HUES64 (cell line): ENCODE data around the gene SNX9.

Experiments used
- H3K27ac ChIP-seq: 2 replicates; pipeline ENCODE4 v1.7.0; 2013; ENCODE audit warnings: low read depth, low read length, inconsistent platforms
- H3K27me3 ChIP-seq: 2 replicates; pipeline ENCODE4 v1.6.1; 2013; ENCODE audit warnings: mild to moderate bottlenecking, low read length; ENCODE audit not compliant: insufficient read depth
- H3K36me3 ChIP-seq: 2 replicates; pipeline ENCODE4 v1.6.1; 2013; ENCODE audit warnings: mild to moderate bottlenecking, low read length; ENCODE audit not compliant: insufficient read depth
- H3K4me1 ChIP-seq: 2 replicates; pipeline ENCODE4 v1.6.1; 2013; ENCODE audit warnings: mild to moderate bottlenecking, low read length, moderate library complexity; ENCODE audit not compliant: insufficient read depth
- H3K4me3 ChIP-seq: 2 replicates; pipeline ENCODE4 v1.5.1; 2013; ENCODE audit warnings: mild to moderate bottlenecking, low read length, moderate library complexity
- H3K9ac ChIP-seq: 2 replicates; pipeline ENCODE4 v1.6.1; 2013; ENCODE audit warnings: mild to moderate bottlenecking, low read depth, low read length
- H3K9me3 ChIP-seq: 2 replicates; pipeline ENCODE4 v1.6.1; 2013; ENCODE audit warnings: low read depth, low read length; ENCODE audit not compliant: insufficient read depth
- WGBS: fragments of 150-250, 120-280 bp; methylation state at CpG from one replicate; pipeline ENCODE4 v1.1.7; 2013; ENCODE audit warnings: missing lambda C conversion rate; 5-methylcytosine and 5-hydroxymethylcytosine counted together

The SNX9 gene

DNA sequence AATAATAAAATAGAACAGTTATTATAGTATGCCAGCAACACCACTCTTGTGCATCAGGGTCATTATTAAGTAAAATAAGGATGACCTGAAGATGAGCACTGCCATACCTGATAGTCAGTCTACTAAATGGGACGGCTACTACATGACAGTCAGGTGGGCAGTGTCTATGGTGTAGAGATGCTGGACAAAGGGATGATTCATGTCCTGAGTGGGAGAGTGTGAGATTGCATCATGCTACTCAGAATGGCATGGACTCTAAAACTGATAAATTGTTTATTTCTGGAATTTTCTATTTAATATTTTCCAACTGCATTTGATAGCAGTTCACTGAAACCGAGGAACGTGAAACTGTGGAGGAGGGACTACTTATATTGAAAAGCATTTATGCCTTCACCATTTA is 38.8 kb downstream of the SNX9 start:
- H3K36me3 ChIP-seq: no peaks in the 10 kb centered on the region
- H3K4me1 ChIP-seq: peaks cover 37% of the 10 kb centered on the region
- H3K9ac ChIP-seq: no peak overlapping the region
- no peak overlapping the region; the same call in 1 of the 2 replicates for H3K27ac ChIP-seq
- no peak overlapping the region for H3K4me3 ChIP-seq
- H3K9me3 ChIP-seq: no peaks in the 10 kb centered on the region
- no peaks in the 10 kb centered on the region for H3K27me3 ChIP-seq
- WGBS: 100% methylated on average over 1 of the region's 3 CpGs

DNA sequence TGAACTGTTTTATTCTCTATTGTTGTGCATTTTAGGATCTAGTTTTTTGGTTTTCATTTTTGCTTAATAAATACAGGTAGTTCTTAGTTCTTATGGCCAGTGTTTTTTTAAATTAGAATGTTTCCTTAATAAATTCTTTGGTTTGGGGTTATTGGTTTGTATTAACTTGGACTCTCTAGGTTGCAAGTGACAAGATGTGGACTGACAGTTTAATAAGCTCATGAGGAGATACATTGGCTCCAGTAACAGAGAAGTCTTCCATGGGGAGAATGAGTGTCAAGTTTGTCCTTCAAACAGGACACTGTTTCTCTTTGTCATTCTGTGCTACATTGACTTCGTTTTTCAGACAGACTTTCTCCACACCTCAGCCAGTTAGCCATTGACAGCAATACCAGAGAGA is 39.7 kb downstream of the SNX9 start:
- H3K9ac ChIP-seq: no peak overlapping the region
- 85% methylated on average over 1 of the region's 1 CpG for WGBS
- H3K4me3 ChIP-seq: no peak overlapping the region
- H3K27me3 ChIP-seq: no peaks in the 10 kb centered on the region
- no peak overlapping the region for H3K27ac ChIP-seq
- peaks cover 37% of the 10 kb centered on the region for H3K4me1 ChIP-seq
- H3K36me3 ChIP-seq: peaks cover 3% of the 10 kb centered on the region; the same call in 1 of the 2 replicates
- H3K9me3 ChIP-seq: no peaks in the 10 kb centered on the region

DNA sequence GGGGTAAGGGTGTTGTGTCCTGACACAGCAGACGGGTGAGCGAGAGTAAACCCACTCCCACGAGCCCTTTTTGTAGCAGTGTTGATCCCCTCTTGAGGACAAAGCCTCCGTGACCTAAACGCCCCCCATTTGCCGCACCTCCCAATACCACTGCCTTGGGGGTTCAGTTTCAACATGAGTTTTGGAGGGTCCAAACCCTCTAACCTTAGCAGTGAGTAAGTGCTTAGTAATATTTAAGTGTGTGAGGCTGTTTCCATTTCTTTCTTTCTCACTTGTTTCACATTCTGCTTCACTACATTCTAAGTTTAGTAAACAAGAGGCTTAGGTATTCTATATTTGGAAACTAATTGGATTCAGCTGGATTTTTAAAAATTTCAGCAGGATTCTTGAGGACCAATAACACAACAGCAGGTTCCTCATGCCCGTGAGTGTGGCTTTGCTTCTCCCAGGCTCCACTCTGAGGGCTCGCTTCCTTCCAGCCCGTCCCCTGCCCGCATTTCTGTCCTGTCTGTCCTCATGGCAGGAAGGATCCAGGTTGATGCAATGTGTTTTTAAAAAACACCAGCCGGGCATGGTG is 41.2 kb downstream of the SNX9 start:
- Histone ChIP-seq H3K27me3 (no peaks in the 10 kb centered on the region), H3K4me1 (peaks cover 31% of the 10 kb centered on the region), H3K27ac (no peak overlapping the region), H3K9ac (no peak overlapping the region), H3K36me3 (peaks cover 19% of the 10 kb centered on the region), H3K9me3 (no peaks in the 10 kb centered on the region), H3K4me3 (no peak overlapping the region)
- 95% methylated on average over 11 of the region's 11 CpGs for WGBS

DNA sequence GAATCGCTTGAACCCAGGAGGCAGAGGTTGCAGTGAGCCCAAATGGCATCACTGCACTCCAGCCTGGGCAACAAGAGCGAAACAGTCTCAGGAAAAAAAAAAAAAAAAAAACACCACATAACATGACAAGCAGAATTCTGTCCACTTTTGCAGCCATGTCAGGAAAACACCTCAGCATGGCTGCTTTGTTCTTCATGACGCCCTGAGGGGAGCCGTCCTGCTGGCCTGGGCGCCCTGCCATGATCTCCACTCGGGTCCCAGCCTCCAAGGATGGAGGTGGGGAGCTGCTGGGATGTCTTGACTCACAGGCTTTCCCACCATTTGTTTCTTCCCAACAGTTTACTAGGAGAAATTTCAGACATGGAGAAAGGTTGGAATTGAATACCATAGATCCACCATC is 42.2 kb downstream of the SNX9 start:
- no peaks in the 10 kb centered on the region for H3K9me3 ChIP-seq
- 92% methylated on average over 6 of the region's 6 CpGs for WGBS
- no peak overlapping the region for H3K4me3 ChIP-seq
- peaks cover 21% of the 10 kb centered on the region for H3K4me1 ChIP-seq
- H3K36me3 ChIP-seq: peaks cover 29% of the 10 kb centered on the region
- H3K27me3 ChIP-seq: no peaks in the 10 kb centered on the region
- no peak overlapping the region for H3K9ac ChIP-seq
- no peak overlapping the region for H3K27ac ChIP-seq

DNA sequence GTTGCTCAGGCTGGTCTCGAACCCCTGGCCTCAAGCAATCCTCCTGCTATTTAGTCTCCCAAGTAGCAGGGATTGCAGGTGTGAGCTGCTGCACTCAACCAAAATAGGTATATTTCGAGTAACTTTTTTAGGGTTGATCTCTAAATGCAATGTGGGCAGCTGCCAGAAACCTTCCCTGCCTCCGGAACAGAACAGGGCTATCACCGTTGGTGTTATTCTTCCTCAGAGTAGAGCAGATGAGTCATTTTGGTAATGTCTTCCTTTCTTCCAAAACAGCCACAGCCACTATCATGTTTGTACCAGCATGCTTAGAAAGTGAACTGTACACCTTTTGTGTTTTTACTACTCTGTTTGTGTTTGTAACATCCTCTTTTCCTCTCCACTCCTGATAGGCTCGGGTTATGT is 44.1 kb downstream of the SNX9 start:
- peaks cover 36% of the 10 kb centered on the region for H3K36me3 ChIP-seq
- H3K27ac ChIP-seq: no peak overlapping the region
- H3K4me1 ChIP-seq: peaks cover 3% of the 10 kb centered on the region; the same call in 1 of the 2 replicates
- no peaks in the 10 kb centered on the region for H3K9me3 ChIP-seq
- no peak overlapping the region for H3K4me3 ChIP-seq
- H3K9ac ChIP-seq: no peak overlapping the region
- 85% methylated on average over 5 of the region's 5 CpGs for WGBS
- H3K27me3 ChIP-seq: no peaks in the 10 kb centered on the region

DNA sequence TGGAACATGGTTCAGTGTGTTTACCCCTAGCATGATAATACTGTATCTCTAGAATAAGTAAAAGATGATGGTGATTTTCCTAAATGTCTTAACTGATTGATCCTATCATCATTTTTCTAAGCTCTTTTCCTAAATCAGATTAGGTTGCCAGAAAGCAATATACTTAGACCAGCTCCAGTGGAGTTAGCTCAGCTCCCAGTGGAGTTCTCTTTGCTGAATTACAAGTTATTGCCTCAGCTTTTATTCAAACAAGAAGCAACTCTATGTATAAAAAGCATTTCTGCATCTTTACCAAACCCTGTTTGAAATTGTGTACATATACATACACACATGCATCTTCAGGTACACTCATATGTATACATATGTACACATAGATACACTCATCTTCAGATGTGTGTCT is 44.9 kb downstream of the SNX9 start:
- no peak overlapping the region for H3K27ac ChIP-seq
- H3K27me3 ChIP-seq: no peaks in the 10 kb centered on the region
- H3K4me3 ChIP-seq: no peak overlapping the region
- H3K9ac ChIP-seq: no peak overlapping the region
- no peaks in the 10 kb centered on the region for H3K4me1 ChIP-seq
- no peaks in the 10 kb centered on the region for H3K9me3 ChIP-seq
- peaks cover 43% of the 10 kb centered on the region for H3K36me3 ChIP-seq

DNA sequence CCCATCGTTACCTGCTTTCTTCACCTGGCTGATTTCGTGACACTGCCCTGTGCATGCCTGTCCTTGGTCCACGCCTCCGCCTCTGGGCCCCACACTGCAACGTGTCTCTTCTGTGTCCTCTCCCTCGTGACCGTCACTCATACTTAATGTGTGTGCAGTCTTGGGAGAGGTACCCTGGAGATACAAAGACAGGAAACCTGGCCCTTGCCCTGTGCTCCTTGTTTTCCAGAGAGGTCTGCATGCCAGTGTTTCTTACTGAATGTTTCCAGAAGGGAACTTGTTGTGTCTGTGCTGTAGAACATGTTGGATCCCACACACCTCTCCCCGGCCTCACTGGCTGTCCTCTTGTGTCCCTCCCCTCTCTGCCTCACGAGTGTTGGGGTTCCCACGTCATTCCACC is 45.8 kb downstream of the SNX9 start:
- no peaks in the 10 kb centered on the region for H3K27me3 ChIP-seq
- WGBS: 94% methylated on average over 10 of the region's 10 CpGs
- peaks cover 44% of the 10 kb centered on the region for H3K36me3 ChIP-seq
- H3K9me3 ChIP-seq: no peaks in the 10 kb centered on the region
- H3K27ac ChIP-seq: no peak overlapping the region
- no peaks in the 10 kb centered on the region for H3K4me1 ChIP-seq
- H3K4me3 ChIP-seq: no peak overlapping the region
- H3K9ac ChIP-seq: no peak overlapping the region

DNA sequence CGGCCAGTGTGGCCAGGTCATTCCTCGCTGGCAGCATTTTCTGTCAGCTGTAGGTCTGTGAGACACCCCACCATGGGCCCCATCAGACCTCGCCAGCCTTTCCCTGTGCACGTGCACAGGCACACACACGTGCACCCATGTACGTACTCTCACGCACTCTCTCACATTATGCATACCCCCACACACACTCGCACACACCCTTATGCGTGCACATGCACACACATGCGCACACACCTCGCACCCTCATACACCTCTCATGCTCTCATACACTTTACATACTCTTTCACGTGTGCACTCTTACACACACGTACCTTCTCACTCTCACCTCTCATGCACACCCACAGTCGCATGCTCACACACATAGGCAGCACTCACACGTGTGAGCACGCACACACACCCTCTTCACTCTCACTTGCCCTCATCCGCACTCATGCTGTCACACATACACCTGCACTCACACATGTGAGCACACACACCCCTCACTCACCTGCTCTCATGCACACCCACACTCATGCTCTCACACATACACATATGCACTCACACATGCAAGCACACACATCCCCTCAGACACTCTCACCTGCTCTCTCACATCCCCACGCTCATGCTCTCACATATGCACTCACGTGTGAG is 46.7 kb downstream of the SNX9 start:
- WGBS: 94% methylated on average over 19 of the region's 19 CpGs
- Histone ChIP-seq H3K4me1 (no peaks in the 10 kb centered on the region), H3K36me3 (peaks cover 53% of the 10 kb centered on the region), H3K27ac (no peak overlapping the region), H3K27me3 (no peaks in the 10 kb centered on the region), H3K4me3 (no peak overlapping the region), H3K9me3 (no peaks in the 10 kb centered on the region), H3K9ac (no peak overlapping the region)

DNA sequence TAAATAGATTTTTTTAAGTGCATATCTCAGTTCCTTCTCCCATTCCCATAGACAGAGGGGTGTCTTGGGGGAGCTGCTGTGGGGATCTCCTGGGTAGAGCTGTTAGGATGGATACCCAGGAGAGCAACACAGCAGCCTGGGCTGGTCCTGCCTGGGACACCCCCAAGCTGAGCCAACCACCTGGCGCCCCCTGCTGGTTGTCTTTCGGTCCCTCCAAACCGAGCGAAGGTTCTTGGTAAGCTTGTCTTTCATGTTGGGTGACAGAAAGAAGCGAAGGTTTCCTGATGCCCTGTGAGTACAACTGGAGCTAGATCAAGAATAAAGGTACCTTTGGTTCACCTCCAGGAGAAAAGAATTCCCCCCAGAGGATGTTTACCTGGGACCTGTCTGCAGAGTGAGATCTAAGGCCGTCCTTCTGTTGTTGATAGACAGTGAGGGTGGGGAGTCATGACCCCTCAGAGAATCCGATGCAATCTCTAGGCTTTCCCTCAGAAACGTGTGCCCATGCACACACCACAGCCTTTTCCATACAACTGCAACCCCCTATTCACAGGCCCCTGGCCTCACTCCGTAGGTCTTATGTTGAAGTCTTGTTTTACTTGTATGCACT is 50.8 kb downstream of the SNX9 start:
- no peak overlapping the region for H3K27ac ChIP-seq
- no peak overlapping the region for H3K4me3 ChIP-seq
- H3K27me3 ChIP-seq: no peaks in the 10 kb centered on the region
- no peak overlapping the region for H3K9ac ChIP-seq
- 61% methylated on average over 9 of the region's 9 CpGs for WGBS
- H3K9me3 ChIP-seq: no peaks in the 10 kb centered on the region
- peaks cover 4% of the 10 kb centered on the region for H3K4me1 ChIP-seq
- peaks cover 72% of the 10 kb centered on the region for H3K36me3 ChIP-seq

DNA sequence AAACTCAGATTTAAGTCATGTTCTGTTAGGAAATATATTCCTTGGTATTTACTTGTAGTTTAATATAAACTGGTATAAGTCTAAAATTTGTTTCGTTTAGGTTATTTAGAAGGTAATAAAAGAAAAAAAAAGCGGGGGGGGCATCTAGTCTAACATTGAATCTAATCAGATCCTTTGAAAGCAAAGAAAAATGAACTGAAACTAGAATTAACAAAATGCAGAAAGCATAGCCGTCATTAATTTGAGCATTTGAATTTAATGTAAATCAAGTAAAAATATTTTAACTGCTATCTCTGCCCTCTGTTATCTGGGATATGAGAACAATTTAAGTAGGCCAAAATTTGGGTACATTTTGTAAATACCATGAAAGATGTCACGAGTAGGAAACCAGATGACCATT is 54.1 kb downstream of the SNX9 start:
- Histone ChIP-seq H3K27ac (no peak overlapping the region), H3K9ac (no peak overlapping the region), H3K27me3 (no peaks in the 10 kb centered on the region), H3K9me3 (no peaks in the 10 kb centered on the region), H3K4me3 (no peak overlapping the region), H3K4me1 (peaks cover 25% of the 10 kb centered on the region), H3K36me3 (peaks cover 65% of the 10 kb centered on the region)
- WGBS: 92% methylated on average over 3 of the region's 4 CpGs

DNA sequence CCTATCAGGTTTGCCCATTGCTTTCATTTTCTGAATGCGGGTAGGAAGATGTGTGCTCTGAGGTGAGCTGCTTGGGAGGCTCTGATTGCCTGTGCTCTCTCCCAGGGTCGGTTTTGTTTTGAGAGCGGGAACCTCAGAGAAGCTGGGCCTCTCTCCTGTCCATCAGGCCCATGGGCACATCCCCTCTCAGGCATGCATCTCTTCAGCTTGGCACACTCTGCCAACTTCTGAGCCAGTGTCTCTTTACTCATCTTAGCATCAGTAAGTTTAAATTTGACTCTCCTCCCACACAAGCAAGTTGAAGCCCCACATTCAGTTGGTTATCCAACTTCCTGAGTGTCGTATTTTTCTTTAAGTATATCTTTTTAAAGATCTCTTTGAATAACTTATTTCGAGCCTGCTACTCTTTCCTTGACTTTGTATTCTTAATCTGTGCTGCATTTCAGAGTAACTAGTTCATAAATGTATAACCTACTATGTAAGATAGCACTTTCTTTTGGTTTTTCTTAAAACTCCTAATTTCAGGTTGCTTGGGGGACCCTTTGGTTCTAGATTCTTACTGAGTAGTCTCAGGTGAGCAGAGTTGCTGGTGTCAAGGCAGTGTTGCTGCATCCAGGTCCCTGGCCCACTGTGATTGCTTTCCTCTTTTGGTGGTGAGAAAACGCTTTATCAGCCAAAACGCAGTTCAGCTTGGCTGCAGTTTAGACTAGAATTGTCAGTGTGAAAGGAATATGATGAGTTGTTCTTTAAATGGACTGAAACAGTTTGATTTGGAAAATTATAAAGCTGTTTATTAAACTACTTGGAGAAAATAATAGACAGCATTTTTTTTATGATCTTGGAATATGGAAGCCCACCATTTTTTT is 54.8 kb downstream of the SNX9 start:
- Histone ChIP-seq H3K9me3 (no peaks in the 10 kb centered on the region), H3K9ac (no peak overlapping the region), H3K4me1 (peaks cover 25% of the 10 kb centered on the region), H3K4me3 (no peak overlapping the region), H3K27me3 (no peaks in the 10 kb centered on the region), H3K36me3 (peaks cover 65% of the 10 kb centered on the region), H3K27ac (no peak overlapping the region)
- WGBS: 93% methylated on average over 7 of the region's 7 CpGs
